H1 (cell line): Measurements from ENCODE around the gene TEX2. TPM values are rescaled to one million over a fixed set of nuclear protein-coding genes. Genes with fewer than 3 reads are reported as not detected.

ENCODE experiments used
- EGR1 ChIP-seq: IDR thresholded peaks from 2 replicates; pipeline ENCODE4 v1.6.1; 2011; ENCODE audit warnings: low read depth, low read length, borderline replicate concordance
- RFX5 ChIP-seq: IDR thresholded peaks from 2 replicates; pipeline ENCODE4 v1.6.1; 2011; ENCODE audit warnings: low read depth, low read length, improper control_type of control experiment, borderline replicate concordance
- TAF1 ChIP-seq: IDR thresholded peaks from 2 replicates; pipeline ENCODE4 v1.6.1; 2011; ENCODE audit warnings: mild to moderate bottlenecking, low read depth, low read length
- polyA plus RNA-seq, 7 experiments: library from polyadenylated mRNA; depleted of rRNA in 3 of 7; stranded (reverse) in 5 of 7; unstranded in 2 of 7; fragments of >200 nt in 5 of 7; fragments of 200-250 nt in 2 of 7; gene quantifications; 1 replicate in 5 of 7; 2 replicates in 1 of 7; 4 replicates in 1 of 7; pipeline versions ENCODE4 v1.2.1 to v1.2.3, GENCODE V29; 2011 to 2013; ENCODE audit warnings: missing spikeins in 2 of 7, mixed read lengths in 2 of 7
- total RNA-seq: library from RNA; stranded (reverse); fragmentation: NEBNext Ultra II Directional; extraction: Animal tissue kit (Norgen Biotek cat#: 25700); gene quantifications from 2 replicates; pipeline ENCODE4 v1.2.1, GENCODE V29; 2021

TEX2 gene
- total and polyA plus RNA-seq, 2 of the 8 experiments (the other 6 are each of a cell fraction or from before 2014, with no cell fraction given), result 6.1 to 15.6 TPM

GRCh38 chr17:64250233-64250835 lies 12.7 kb downstream of the TEX2 start (continued):
- TF ChIP-seq EGR1 (no peak), RFX5 (no peak), TAF1 (no peak)
- TF ChIP-seq, all 59 proteins: peak for 0
